DND-41 (cell line): Measurements from ENCODE around the gene TYW1B.
"Not testable (repeated sequence)": the region's sequence is repeated elsewhere in the genome, so short reads cannot be mapped to it uniquely, and the experiment has no call there.

Experiments used
- CTCF ChIP-seq: IDR thresholded peaks from 2 replicates; pipeline ENCODE4 v1.5.1; 2012; ENCODE audit warnings: borderline replicate concordance, low read length, moderate library complexity, mild to moderate bottlenecking; ENCODE audit not compliant: poor library complexity, severe bottlenecking; ENCODE audit errors: extremely low read depth
- EZH2 ChIP-seq: IDR thresholded peaks from 3 replicates; pipeline ENCODE4 v1.6.1; 2012; ENCODE audit warnings: borderline replicate concordance, low read depth, mild to moderate bottlenecking, moderate library complexity, low read length, inconsistent platforms; ENCODE audit not compliant: severe bottlenecking

DNA sequence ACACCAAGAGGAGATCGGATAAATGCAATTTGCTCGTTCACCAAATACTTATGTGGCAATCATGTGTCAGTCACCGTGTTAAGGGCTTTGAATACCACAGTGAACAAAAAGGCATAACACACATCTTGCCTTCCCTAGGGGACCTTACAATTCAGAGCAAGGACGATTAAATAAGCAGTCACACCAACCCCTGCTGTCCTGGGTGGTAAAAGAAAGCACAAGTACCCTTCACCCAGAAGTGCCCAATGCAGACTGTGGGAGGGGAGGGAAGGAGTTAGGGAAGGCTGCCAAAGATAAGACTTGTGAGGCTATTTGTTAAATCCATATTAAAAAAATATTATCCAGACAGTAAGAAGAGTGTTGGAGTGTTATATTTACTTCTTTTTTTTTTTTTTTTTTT is 146.8 kb downstream of the TYW1B start:
- not testable (repeated sequence) for TF ChIP-seq CTCF, EZH2
